PFSK-1 (cell line): ENCODE results near the gene TAF15.

Experiments used
- FOXP2 ChIP-seq: optimal IDR thresholded peaks from 2 replicates; pipeline ENCODE3; 2011; ENCODE audit warnings: borderline replicate concordance, control low read depth, inconsistent platforms; ENCODE audit not compliant: insufficient read depth; ENCODE audit errors: extremely low read length, extremely low read depth
- POLR2AphosphoS5 ChIP-seq: IDR thresholded peaks from 2 replicates; pipeline ENCODE4 v1.6.1; 2012; ENCODE audit warnings: low read depth, mild to moderate bottlenecking, control low read depth, low read length, moderate library complexity
- SIN3A ChIP-seq: IDR thresholded peaks from 2 replicates; pipeline ENCODE4 v1.6.1; 2012; ENCODE audit warnings: mild to moderate bottlenecking, low read length, moderate library complexity, borderline replicate concordance; ENCODE audit not compliant: insufficient read depth
- TAF1 ChIP-seq: IDR thresholded peaks from 2 replicates; pipeline ENCODE4 v1.6.1; 2012; ENCODE audit warnings: low read length, control low read depth, borderline replicate concordance; ENCODE audit not compliant: insufficient read depth
- TF ChIP-seq, protein P1 (sequence below), 2 experiments: IDR thresholded peaks; 2 replicates each; pipeline versions ENCODE4 v1.6.1 to v1.8.0; 2011 to 2012; ENCODE audit warnings: low read depth in 2 of 2, low read length in 2 of 2, control low read depth in 1 of 2, inconsistent platforms in 1 of 2, mild to moderate bottlenecking in 1 of 2, moderate library complexity in 1 of 2; ENCODE audit not compliant: insufficient read depth in 1 of 2

TAF15 gene

DNA sequence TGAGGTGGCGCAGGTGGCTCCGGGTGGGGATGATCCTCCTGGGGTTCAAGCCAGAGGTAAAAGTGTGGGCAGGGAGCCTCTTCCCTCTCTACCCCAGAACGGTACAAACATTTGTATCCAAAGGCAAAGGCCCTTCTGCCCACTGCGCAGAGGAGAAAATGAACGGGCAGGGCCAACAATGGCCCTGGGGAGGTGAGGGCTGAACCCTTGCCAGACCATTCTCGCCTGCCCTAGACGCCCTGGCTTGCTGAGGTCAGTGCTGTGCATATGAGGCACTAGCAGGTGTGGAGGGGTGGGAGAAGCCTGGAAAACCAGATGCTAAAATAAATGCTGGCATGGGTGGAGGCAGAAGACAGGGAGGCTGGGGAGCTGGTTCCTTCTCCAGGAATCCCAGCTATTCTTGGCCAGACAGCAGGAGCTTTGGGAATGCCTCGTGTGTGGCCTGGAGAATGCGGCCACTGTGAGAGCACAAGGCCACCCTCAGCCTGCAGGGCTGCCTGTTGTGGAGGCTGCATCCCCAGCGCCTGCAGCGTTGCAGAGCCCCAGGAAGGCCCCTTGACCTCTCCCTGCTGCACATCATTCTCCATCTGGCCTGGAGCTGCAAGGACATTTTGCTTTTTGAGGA, 44.1 kb upstream of the TAF15 start:
- TF ChIP-seq, protein P1, sequence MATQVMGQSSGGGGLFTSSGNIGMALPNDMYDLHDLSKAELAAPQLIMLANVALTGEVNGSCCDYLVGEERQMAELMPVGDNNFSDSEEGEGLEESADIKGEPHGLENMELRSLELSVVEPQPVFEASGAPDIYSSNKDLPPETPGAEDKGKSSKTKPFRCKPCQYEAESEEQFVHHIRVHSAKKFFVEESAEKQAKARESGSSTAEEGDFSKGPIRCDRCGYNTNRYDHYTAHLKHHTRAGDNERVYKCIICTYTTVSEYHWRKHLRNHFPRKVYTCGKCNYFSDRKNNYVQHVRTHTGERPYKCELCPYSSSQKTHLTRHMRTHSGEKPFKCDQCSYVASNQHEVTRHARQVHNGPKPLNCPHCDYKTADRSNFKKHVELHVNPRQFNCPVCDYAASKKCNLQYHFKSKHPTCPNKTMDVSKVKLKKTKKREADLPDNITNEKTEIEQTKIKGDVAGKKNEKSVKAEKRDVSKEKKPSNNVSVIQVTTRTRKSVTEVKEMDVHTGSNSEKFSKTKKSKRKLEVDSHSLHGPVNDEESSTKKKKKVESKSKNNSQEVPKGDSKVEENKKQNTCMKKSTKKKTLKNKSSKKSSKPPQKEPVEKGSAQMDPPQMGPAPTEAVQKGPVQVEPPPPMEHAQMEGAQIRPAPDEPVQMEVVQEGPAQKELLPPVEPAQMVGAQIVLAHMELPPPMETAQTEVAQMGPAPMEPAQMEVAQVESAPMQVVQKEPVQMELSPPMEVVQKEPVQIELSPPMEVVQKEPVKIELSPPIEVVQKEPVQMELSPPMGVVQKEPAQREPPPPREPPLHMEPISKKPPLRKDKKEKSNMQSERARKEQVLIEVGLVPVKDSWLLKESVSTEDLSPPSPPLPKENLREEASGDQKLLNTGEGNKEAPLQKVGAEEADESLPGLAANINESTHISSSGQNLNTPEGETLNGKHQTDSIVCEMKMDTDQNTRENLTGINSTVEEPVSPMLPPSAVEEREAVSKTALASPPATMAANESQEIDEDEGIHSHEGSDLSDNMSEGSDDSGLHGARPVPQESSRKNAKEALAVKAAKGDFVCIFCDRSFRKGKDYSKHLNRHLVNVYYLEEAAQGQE (IDR thresholded peaks at IDR 0.05; ENCODE audit: insufficient read depth in 1 of 2, low read depth in 2 of 2, low read length in 2 of 2): no peak
- TF ChIP-seq TAF1 (no peak), POLR2AphosphoS5 (no peak), FOXP2 (no peak), SIN3A (no peak)

DNA sequence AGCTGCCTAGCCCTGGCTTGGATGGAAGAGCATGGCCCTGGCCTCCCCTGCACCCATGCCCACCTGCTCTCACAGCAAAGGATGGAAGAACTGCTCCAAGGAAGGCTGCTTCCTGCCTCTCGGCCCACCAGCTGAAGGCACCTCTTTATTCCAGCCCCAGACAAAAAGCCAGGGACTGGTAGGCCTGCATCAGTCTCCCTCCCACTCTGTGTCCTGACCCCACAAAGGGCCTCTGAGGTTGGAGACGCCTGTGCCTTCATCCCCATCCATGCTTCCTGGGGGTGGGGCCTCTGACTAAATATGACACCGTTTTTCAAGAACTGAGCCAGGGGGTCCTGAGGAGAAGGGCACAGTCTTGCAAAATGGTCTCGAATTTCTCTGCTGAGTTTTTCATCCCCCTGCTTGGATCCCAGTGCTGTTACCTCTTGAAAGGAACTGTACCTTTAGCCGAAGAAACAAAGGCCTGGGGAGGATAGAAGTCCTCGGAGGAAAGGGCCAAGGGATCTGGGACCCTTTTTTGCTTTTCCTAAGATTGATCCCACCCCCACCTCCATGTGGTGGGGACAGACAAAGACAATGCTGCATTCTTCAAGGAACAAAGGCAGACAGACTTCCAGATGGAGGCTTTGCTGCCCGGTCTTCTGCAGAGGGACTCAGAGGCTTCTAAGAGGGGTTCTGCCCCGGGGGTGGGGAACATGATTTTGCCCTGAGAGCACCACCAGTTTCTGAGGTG, 43.4 kb upstream of the TAF15 start:
- TF ChIP-seq FOXP2: no peak
- TF ChIP-seq POLR2AphosphoS5: no peak
- no peak for TF ChIP-seq SIN3A
- TF ChIP-seq TAF1: no peak
- TF ChIP-seq, protein P1 (IDR thresholded peaks at IDR 0.05; ENCODE audit: insufficient read depth in 1 of 2, low read depth in 2 of 2, low read length in 2 of 2): no peak

DNA sequence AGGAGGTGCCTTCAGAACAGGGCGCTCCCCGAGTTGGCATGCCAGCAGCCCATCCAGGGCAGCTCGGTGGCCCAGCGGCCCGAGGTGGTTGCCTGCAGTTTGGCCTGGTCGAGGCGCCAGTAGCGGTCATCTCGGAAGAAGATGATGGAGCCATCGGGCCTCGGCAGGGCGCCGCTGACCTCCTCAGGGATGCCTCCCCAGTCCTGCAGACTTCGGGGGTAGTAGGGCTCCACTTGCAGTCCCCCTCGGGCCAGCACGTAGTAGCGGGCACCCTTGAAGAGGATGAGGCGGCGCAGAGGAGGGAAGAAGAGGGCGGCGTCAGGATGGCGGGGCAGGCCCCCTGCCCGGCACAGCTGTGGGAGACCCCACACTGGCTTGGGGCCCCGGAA, 42.8 kb upstream of the TAF15 start:
- no peak for TF ChIP-seq FOXP2
- TF ChIP-seq TAF1: no peak
- no peak for TF ChIP-seq POLR2AphosphoS5
- TF ChIP-seq SIN3A: no peak
- TF ChIP-seq, protein P1 (IDR thresholded peaks at IDR 0.05; ENCODE audit: insufficient read depth in 1 of 2, low read depth in 2 of 2, low read length in 2 of 2): no peak

DNA sequence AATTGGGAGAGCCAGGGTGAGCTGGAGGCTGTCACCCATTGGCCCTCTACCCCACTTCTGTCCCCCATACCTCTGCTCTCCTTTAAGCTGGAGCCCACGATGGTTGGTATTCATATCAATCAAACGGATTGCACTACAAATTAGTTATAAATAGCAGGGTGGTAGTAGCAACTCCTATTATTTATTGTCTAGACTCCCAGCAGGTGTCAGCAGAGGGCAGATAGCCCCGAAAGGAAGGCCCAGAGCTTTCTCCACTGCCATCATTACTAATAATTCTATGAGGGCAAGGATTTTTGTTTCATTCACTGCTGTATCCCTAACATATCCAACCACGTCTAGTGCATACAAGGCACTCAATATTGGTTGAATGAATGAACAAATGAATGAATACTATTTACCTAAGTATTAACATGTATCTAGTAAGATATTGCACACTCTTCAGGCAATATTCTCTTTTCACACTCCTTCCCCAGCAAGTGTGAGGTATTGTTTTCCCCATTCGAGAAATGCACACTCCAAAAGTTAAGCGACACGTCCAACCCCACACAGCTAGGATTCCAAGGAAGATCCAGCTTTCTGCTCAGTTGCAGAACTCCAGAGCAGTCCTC, 42.3 kb upstream of the TAF15 start:
- TF ChIP-seq TAF1 (no peak), POLR2AphosphoS5 (no peak), SIN3A (no peak), FOXP2 (no peak)
- TF ChIP-seq, protein P1 (IDR thresholded peaks at IDR 0.05; ENCODE audit: insufficient read depth in 1 of 2, low read depth in 2 of 2, low read length in 2 of 2): no peak
